NT2/D1 (cell line): ENCODE data around the gene AMBRA1.

Source experiments
- SUZ12 ChIP-seq: IDR thresholded peaks from 2 replicates; pipeline ENCODE4 v1.6.1; 2011; ENCODE audit not compliant: insufficient read length, insufficient read depth; ENCODE audit errors: extremely low read depth
- YY1 ChIP-seq: IDR thresholded peaks from 2 replicates; pipeline ENCODE4 v1.6.1; 2011; ENCODE audit not compliant: insufficient read length, insufficient read depth

DNA sequence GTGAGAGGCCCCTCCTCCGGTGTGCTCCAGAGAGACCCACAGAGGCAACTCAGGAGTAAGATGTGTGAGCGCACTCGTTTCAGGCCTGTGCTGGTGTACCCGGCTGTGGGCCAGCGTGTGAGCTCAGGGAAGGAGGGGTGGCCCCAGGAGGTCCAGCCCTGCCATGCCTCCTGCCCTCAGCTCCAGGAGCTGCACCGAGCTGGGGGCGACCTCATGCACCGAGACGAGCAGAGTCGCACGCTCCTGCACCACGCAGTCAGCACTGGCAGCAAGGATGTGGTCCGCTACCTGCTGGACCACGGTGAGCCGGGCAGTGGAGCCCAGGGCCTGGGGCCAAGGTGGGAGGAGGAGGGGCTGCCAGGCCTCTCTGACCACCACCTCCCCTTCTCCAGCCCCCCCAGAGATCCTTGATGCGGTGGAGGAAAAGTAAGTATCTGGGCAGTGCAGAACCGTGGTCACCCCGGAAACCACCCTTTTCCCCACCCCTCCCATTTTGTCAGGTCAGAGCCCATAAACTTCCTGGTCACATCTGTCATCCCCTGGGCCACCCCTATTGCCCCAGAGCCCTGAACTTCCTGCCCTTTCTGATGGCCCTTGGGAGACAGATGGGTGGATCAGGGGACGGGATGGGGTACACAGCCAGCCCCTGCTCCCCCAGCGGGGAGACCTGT is 214.9 kb downstream of the AMBRA1 start:
- TF ChIP-seq SUZ12 (no peak), YY1 (no peak)
